GM23338 (cell line): ENCODE measurements around the gene HDAC11. TPM values are rescaled to one million over a fixed set of nuclear protein-coding genes. Genes with fewer than 3 reads are reported as not detected.
"Not testable (repeated sequence)": the region's sequence is repeated elsewhere in the genome, so short reads cannot be mapped to it uniquely, and the experiment has no call there.

Source experiments
- ATAC-seq: fragments of 200-7000 bp; cut with Tn5 transposase; 3 replicates; pipeline ENCODE4 v1.9.1; 2020
- DNase-seq: peaks from one replicate; pipeline ENCODE4 v3.0.0-alpha.2; 2015; ENCODE audit warnings: low spot score
- H2AFZ ChIP-seq: fragments of 200-600 bp; sonication (generic); 2 replicates; pipeline ENCODE4 v1.8.0; 2016; ENCODE audit warnings: antibody characterized with exemption, mild to moderate bottlenecking, moderate library complexity
- H3F3A ChIP-seq: fragments of 200-600 bp; sonication (generic); replicated peaks from 2 replicates; pipeline ENCODE4 v1.8.0; 2017; ENCODE audit warnings: antibody characterized with exemption, mixed run types, low read depth
- H3K27ac ChIP-seq: fragments of 200-600 bp; sonication (generic); 2 replicates; pipeline ENCODE4 v1.6.1; 2016; ENCODE audit warnings: low read depth
- H3K27me3 ChIP-seq: fragments of 200-600 bp; sonication (generic); 2 replicates; pipeline ENCODE4 v1.8.0; 2016; ENCODE audit warnings: mild to moderate bottlenecking, mixed run types, moderate library complexity; ENCODE audit not compliant: insufficient read depth
- H3K36me3 ChIP-seq: fragments of 200-600 bp; sonication (generic); 2 replicates; pipeline ENCODE4 v1.8.0; 2016; ENCODE audit warnings: mild to moderate bottlenecking; ENCODE audit not compliant: insufficient read depth
- H3K4me1 ChIP-seq: fragments of 200-600 bp; sonication (generic); 2 replicates; pipeline ENCODE4 v1.8.0; 2016; ENCODE audit warnings: mild to moderate bottlenecking, moderate library complexity; ENCODE audit not compliant: insufficient read depth
- H3K4me2 ChIP-seq: fragments of 200-600 bp; sonication (generic); 2 replicates; pipeline ENCODE4 v1.7.1; 2017; ENCODE audit warnings: mixed run types
- H3K4me3 ChIP-seq: fragments of 200-600 bp; sonication (generic); 2 replicates; pipeline ENCODE4 v1.6.1; 2016; ENCODE audit warnings: mixed run types
- H3K79me2 ChIP-seq: fragments of 200-600 bp; sonication (generic); replicated peaks from 2 replicates; pipeline ENCODE4 v1.8.0; 2017; ENCODE audit warnings: mild to moderate bottlenecking; ENCODE audit not compliant: insufficient read depth
- H3K9me2 ChIP-seq: fragments of 200-600 bp; sonication (generic); 2 replicates; pipeline ENCODE4 v1.8.0; 2017; ENCODE audit not compliant: insufficient read depth
- H4K20me1 ChIP-seq: fragments of 200-600 bp; sonication (generic); replicated peaks from 2 replicates; pipeline ENCODE4 v1.8.0; 2017; ENCODE audit warnings: mild to moderate bottlenecking; ENCODE audit not compliant: insufficient read depth
- H3K27ac Mint-ChIP-seq: 2 replicates; pipeline ENCODE4 v1.8.0; 2020; ENCODE audit warnings: inconsistent platforms, mild to moderate bottlenecking, moderate library complexity, mixed read lengths
- H3K27me3 Mint-ChIP-seq: 3 replicates; pipeline ENCODE4 v1.8.0; 2022; ENCODE audit warnings: low read depth, mild to moderate bottlenecking, moderate library complexity, mixed read lengths, inconsistent platforms; ENCODE audit not compliant: insufficient read depth, poor library complexity
- H3K36me3 Mint-ChIP-seq: 3 replicates; pipeline ENCODE4 v1.8.0; 2021; ENCODE audit warnings: low read depth, mild to moderate bottlenecking, inconsistent platforms, moderate library complexity, mixed read lengths
- H3K4me1 Mint-ChIP-seq: 3 replicates; pipeline ENCODE4 v1.8.0; 2020; ENCODE audit warnings: mild to moderate bottlenecking, inconsistent platforms, mixed read lengths
- H3K4me3 Mint-ChIP-seq: 3 replicates; pipeline ENCODE4 v1.8.0; 2021; ENCODE audit warnings: moderate library complexity, mild to moderate bottlenecking, inconsistent platforms, mixed read lengths
- H3K9me3 Mint-ChIP-seq: 3 replicates; pipeline ENCODE4 v1.8.0; 2020; ENCODE audit warnings: moderate library complexity, mild to moderate bottlenecking, inconsistent platforms, mixed read lengths
- CTCF ChIP-seq, 2 experiments: fragments of 200-600 bp in 1 of 2; sonication (generic) in 1 of 2; conservative IDR thresholded peaks; 2 replicates each; pipeline versions ENCODE4 v1.5.1 to v1.6.1; 2016 to 2017; ENCODE audit warnings: antibody characterized with exemption in 2 of 2, low read depth in 2 of 2, mild to moderate bottlenecking in 2 of 2, moderate library complexity in 1 of 2
- EZH2phosphoT487 ChIP-seq: fragments of 200-600 bp; sonication (generic); IDR thresholded peaks from one replicate; pipeline ENCODE4 v1.8.1; 2018; ENCODE audit warnings: antibody characterized with exemption; ENCODE audit not compliant: unreplicated experiment
- JUNB ChIP-seq: IDR thresholded peaks from one replicate; pipeline ENCODE4 v1.6.1; 2016; ENCODE audit warnings: antibody characterized with exemption; ENCODE audit not compliant: unreplicated experiment
- NANOG ChIP-seq: IDR thresholded peaks from 2 replicates; pipeline ENCODE4 v1.6.1; 2016; ENCODE audit warnings: antibody characterized with exemption, borderline replicate concordance
- POLR2AphosphoS5 ChIP-seq: IDR thresholded peaks from 2 replicates; pipeline ENCODE4 v1.6.1; 2016; ENCODE audit warnings: antibody characterized with exemption, low read depth
- STAT1 ChIP-seq: IDR thresholded peaks from one replicate; pipeline ENCODE4 v1.6.1; 2016; ENCODE audit warnings: antibody characterized with exemption; ENCODE audit not compliant: unreplicated experiment
- ZNF114 ChIP-seq: fragments of 250-450 bp; sonication (Bioruptor Pico); IDR thresholded peaks from 2 replicates; pipeline ENCODE4 v1.5.0; 2020; ENCODE audit warnings: mild to moderate bottlenecking, moderate library complexity
- ZNF331 ChIP-seq: fragments of 250-450 bp; sonication (Bioruptor Pico); IDR thresholded peaks from 2 replicates; pipeline ENCODE4 v1.5.0; 2020; ENCODE audit warnings: low read depth, mild to moderate bottlenecking, moderate library complexity
- polyA plus RNA-seq: library from polyadenylated mRNA; unstranded; fragments of >200 nt; fragmentation: Nextera tagmentation; extraction: Ambion mirVana; gene quantifications from 2 replicates; pipeline ENCODE4 v1.2.1, GENCODE V29; 2016
- total RNA-seq: library from RNA; depleted of rRNA; stranded (reverse); fragments of >200 nt; shearing (Covaris generic); gene quantifications from 2 replicates; pipeline ENCODE4 v1.2.3, GENCODE V29; 2014
- TF ChIP-seq, protein P1 (sequence below): IDR thresholded peaks from 2 replicates; pipeline ENCODE4 v1.6.1; 2016; ENCODE audit warnings: antibody characterized with exemption

Gene HDAC11
- total and polyA plus RNA-seq, 2 experiments from 2014 or later, result 5.4 to 15.8 TPM

- TF ChIP-seq, protein P1, sequence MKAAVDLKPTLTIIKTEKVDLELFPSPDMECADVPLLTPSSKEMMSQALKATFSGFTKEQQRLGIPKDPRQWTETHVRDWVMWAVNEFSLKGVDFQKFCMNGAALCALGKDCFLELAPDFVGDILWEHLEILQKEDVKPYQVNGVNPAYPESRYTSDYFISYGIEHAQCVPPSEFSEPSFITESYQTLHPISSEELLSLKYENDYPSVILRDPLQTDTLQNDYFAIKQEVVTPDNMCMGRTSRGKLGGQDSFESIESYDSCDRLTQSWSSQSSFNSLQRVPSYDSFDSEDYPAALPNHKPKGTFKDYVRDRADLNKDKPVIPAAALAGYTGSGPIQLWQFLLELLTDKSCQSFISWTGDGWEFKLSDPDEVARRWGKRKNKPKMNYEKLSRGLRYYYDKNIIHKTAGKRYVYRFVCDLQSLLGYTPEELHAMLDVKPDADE, result no peak
- TF ChIP-seq JUNB (no peak), STAT1 (no peak), EZH2phosphoT487 (no peak), POLR2AphosphoS5 (no peak), CTCF (conservative IDR thresholded peaks at IDR 0.05; ENCODE audit: low read depth in 2 of 2) (no peak)
These were observed 40.3 kb downstream of the HDAC11 start (continued) for GRCh38 chr3:13520326-13520880.

- H3K27me3 Mint-ChIP-seq, result peaks cover 13% of the 10 kb centered on the region
- peaks cover 16% of the 10 kb centered on the region; the same call in 2 of the 3 replicates for H3K9me3 Mint-ChIP-seq
- H3K27ac ChIP-seq, result no peak overlapping the region
- H2AFZ ChIP-seq, result no peak overlapping the region
- DNase-seq (no peak), ATAC-seq (no peak)
- no peak overlapping the region for H3K4me3 Mint-ChIP-seq
- no peak overlapping the region for H3K27ac Mint-ChIP-seq
- no peaks in the 10 kb centered on the region for H3K9me2 ChIP-seq
- H3K79me2 ChIP-seq, result no peaks in the 10 kb centered on the region
- H3K36me3 Mint-ChIP-seq, result peaks cover 7% of the 10 kb centered on the region
- H3K4me1 ChIP-seq, result peaks cover 6% of the 10 kb centered on the region; the same call in 1 of the 2 replicates
- no peaks in the 10 kb centered on the region for H3F3A ChIP-seq
- H3K27me3 ChIP-seq, result no peaks in the 10 kb centered on the region
- no peaks in the 10 kb centered on the region for H4K20me1 ChIP-seq
- H3K36me3 ChIP-seq, result no peaks in the 10 kb centered on the region
- TF ChIP-seq POLR2AphosphoS5, result no peak
- TF ChIP-seq ZNF331 (CRISPR knock-in tag), result no peak
- TF ChIP-seq CTCF (conservative IDR thresholded peaks at IDR 0.05; ENCODE audit: low read depth in 2 of 2), result no peak
- TF ChIP-seq ZNF114 (CRISPR knock-in tag), result no peak
- TF ChIP-seq STAT1, result no peak
- no peak for TF ChIP-seq NANOG
- no peak for TF ChIP-seq JUNB
- H3K4me3 ChIP-seq, result no peak overlapping the region
- peaks cover 11% of the 10 kb centered on the region for H3K4me1 Mint-ChIP-seq
- H3K4me2 ChIP-seq, result no peak overlapping the region
These were observed 41.2 kb downstream of the HDAC11 start for GRCh38 chr3:13521309-13521708.

- Mint-ChIP-seq H3K27me3 (peaks cover 14% of the 10 kb centered on the region), H3K4me1 (peaks cover 15% of the 10 kb centered on the region), H3K9me3 (peaks cover 16% of the 10 kb centered on the region; the same call in 2 of the 3 replicates)
- H3K9me2 ChIP-seq, H3K4me2 ChIP-seq, H3K36me3 Mint-ChIP-seq, H3K36me3 ChIP-seq, H3K27me3 ChIP-seq, ATAC-seq, H3K27ac ChIP-seq, H4K20me1 ChIP-seq, H3F3A ChIP-seq, H3K4me3 ChIP-seq, H3K27ac Mint-ChIP-seq, H3K79me2 ChIP-seq, H2AFZ ChIP-seq, H3K4me3 Mint-ChIP-seq, DNase-seq: not testable (repeated sequence)
- peaks cover 11% of the 10 kb centered on the region; the same call in 1 of the 2 replicates for H3K4me1 ChIP-seq
These were observed 41.6 kb downstream of the HDAC11 start for GRCh38 chr3:13521749-13522148.
